H1 (cell line): ENCODE data around the gene WSCD2. TPM values are rescaled to one million over a fixed set of nuclear protein-coding genes. Genes with fewer than 3 reads are reported as not detected.

Experiments used
- CTCF ChIA-PET: fragments of 300-600 bp; sonication (Branson Sonifier 250); formaldehyde crosslinking; loops from one replicate; lab custom pipeline; 2021; ENCODE audit not compliant: partially characterized antibody; lab: Charles Lee
- POLR2A ChIA-PET: fragments of 300-600 bp; sonication (Branson Sonifier 250); formaldehyde crosslinking; loops from one replicate; lab custom pipeline; 2021; ENCODE audit warnings: inconsistent platforms; ENCODE audit not compliant: partially characterized antibody; lab: Charles Lee
- DNase-seq, 2 experiments: peaks; one replicate each; pipeline versions ENCODE4 v3.0.0 to v3.0.0-alpha.2; 2010 to 2022; ENCODE audit warnings: low spot score in 2 of 2, low read depth in 1 of 2, mixed read lengths in 1 of 2
- FAIRE-seq: peaks from 2 replicates; lab custom pipeline; 2011; peaks lifted over from hg19 to GRCh38; lab: Jason Lieb, UNC
- H2AFZ ChIP-seq: 2 replicates; pipeline ENCODE4 v1.8.1; 2012; ENCODE audit warnings: low read length, inconsistent platforms
- H2AK5ac ChIP-seq: 2 replicates; pipeline ENCODE4 v1.6.1; 2013; ENCODE audit warnings: low read depth, low read length
- H2BK120ac ChIP-seq: replicated peaks from 2 replicates; pipeline ENCODE3; 2013; ENCODE audit warnings: low read depth, low read length, inconsistent platforms
- H2BK12ac ChIP-seq: 2 replicates; pipeline ENCODE4 v1.6.1; 2013; ENCODE audit warnings: low read depth, low read length
- H2BK15ac ChIP-seq: 2 replicates; pipeline ENCODE4 v1.6.1; 2013; ENCODE audit warnings: low read length
- H2BK20ac ChIP-seq: 2 replicates; pipeline ENCODE4 v1.6.1; 2013; ENCODE audit warnings: low read length
- H2BK5ac ChIP-seq: 2 replicates; pipeline ENCODE4 v1.6.1; 2013; ENCODE audit warnings: low read depth, low read length
- H3K14ac ChIP-seq: 2 replicates; pipeline ENCODE4 v1.6.1; 2013; ENCODE audit warnings: inconsistent platforms; ENCODE audit not compliant: insufficient read length
- H3K18ac ChIP-seq: 2 replicates; pipeline ENCODE4 v1.6.1; 2013; ENCODE audit warnings: low read length; ENCODE audit errors: extremely low read depth
- H3K23ac ChIP-seq: 2 replicates; pipeline ENCODE4 v1.6.1; 2013; ENCODE audit warnings: inconsistent platforms; ENCODE audit not compliant: insufficient read length
- H3K23me2 ChIP-seq: 2 replicates; pipeline ENCODE4 v1.6.1; 2013; ENCODE audit warnings: low read depth, low read length
- H3K27ac ChIP-seq: 2 replicates; pipeline ENCODE4 v1.6.1; 2011; ENCODE audit warnings: low read depth, low read length, inconsistent platforms
- H3K27me3 ChIP-seq, 4 experiments: replicated peaks in 1 of 4; 1 replicate in 1 of 4; 2 replicates in 3 of 4; pipeline versions ENCODE4 v1.6.1 to v1.8.1; 2011 to 2013; ENCODE audit warnings: low read length in 3 of 4, mild to moderate bottlenecking in 3 of 4, inconsistent platforms in 2 of 4, mixed read lengths in 2 of 4, moderate library complexity in 1 of 4; ENCODE audit not compliant: control insufficient read depth in 3 of 4, insufficient read depth in 3 of 4; ENCODE audit errors: extremely low read depth in 1 of 4
- H3K36me3 ChIP-seq, 4 experiments: 2 replicates each; pipeline versions ENCODE4 v1.6.1 to v1.8.1; 2011 to 2013; ENCODE audit warnings: mild to moderate bottlenecking in 4 of 4, low read length in 3 of 4, moderate library complexity in 2 of 4, control low read depth in 1 of 4, inconsistent platforms in 1 of 4; ENCODE audit not compliant: insufficient read depth in 4 of 4, control insufficient read depth in 2 of 4
- H3K4ac ChIP-seq: replicated peaks from 2 replicates; pipeline ENCODE3; 2013; ENCODE audit warnings: low read length, low read depth, mixed read lengths, inconsistent platforms; ENCODE audit not compliant: insufficient read length
- H3K4me1 ChIP-seq, 4 experiments: replicated peaks in 1 of 4; 1 replicate in 1 of 4; 2 replicates in 3 of 4; pipeline versions ENCODE4 v1.6.1 to v1.8.1; 2011 to 2013; ENCODE audit warnings: low read length in 3 of 4, inconsistent platforms in 2 of 4, mixed read lengths in 1 of 4; ENCODE audit not compliant: insufficient read depth in 4 of 4, control insufficient read depth in 3 of 4
- H3K4me2 ChIP-seq, 2 experiments: 2 replicates each; pipeline versions ENCODE4 v1.6.1 to v1.8.1; 2011 to 2013; ENCODE audit warnings: low read depth in 2 of 2, low read length in 2 of 2, control low read depth in 1 of 2, inconsistent platforms in 1 of 2, mild to moderate bottlenecking in 1 of 2; ENCODE audit not compliant: insufficient read depth in 1 of 2
- H3K4me3 ChIP-seq, 4 experiments: fragments of 200-600, 300-600 bp in 1 of 4; sonication (generic), shearing (Covaris generic), sonication (Bioruptor Twin) in 1 of 4; 2 replicates each; pipeline versions ENCODE4 v1.5.1 to v1.8.1; 2011 to 2016; ENCODE audit warnings: low read length in 4 of 4, low read depth in 3 of 4, control low read depth in 2 of 4, inconsistent platforms in 2 of 4, mild to moderate bottlenecking in 2 of 4, mixed read lengths in 1 of 4, moderate library complexity in 1 of 4; ENCODE audit not compliant: insufficient read depth in 2 of 4; ENCODE audit errors: extremely low read depth in 1 of 4
- H3K56ac ChIP-seq: replicated peaks from 2 replicates; pipeline ENCODE3; 2013; ENCODE audit warnings: low read depth, mild to moderate bottlenecking, mixed read lengths, low read length, inconsistent platforms; ENCODE audit not compliant: insufficient read length
- H3K79me1 ChIP-seq: 2 replicates; pipeline ENCODE4 v1.6.1; 2013; ENCODE audit warnings: low read depth, low read length, control low read depth
- H3K79me2 ChIP-seq, 2 experiments: 2 replicates each; pipeline versions ENCODE4 v1.6.1 to v1.8.1; 2012 to 2013; ENCODE audit warnings: low read length in 2 of 2, mild to moderate bottlenecking in 2 of 2, inconsistent platforms in 1 of 2; ENCODE audit not compliant: insufficient read depth in 2 of 2, control insufficient read depth in 1 of 2
- H3K9ac ChIP-seq, 4 experiments: replicated peaks in 1 of 4; 1 replicate in 1 of 4; 2 replicates in 3 of 4; pipeline versions ENCODE4 v1.6.1 to v1.8.1; 2011 to 2013; ENCODE audit warnings: low read depth in 3 of 4, low read length in 3 of 4, control low read depth in 2 of 4, mild to moderate bottlenecking in 2 of 4, moderate library complexity in 2 of 4, inconsistent platforms in 1 of 4; ENCODE audit errors: extremely low read depth in 1 of 4
- H3K9me3 ChIP-seq, 2 experiments: 2 replicates each; pipeline versions ENCODE4 v1.6.1 to v1.8.1; 2012 to 2013; ENCODE audit warnings: mild to moderate bottlenecking in 2 of 2, moderate library complexity in 2 of 2, control low read depth in 1 of 2, inconsistent platforms in 1 of 2, low read depth in 1 of 2, low read length in 1 of 2, mixed read lengths in 1 of 2; ENCODE audit not compliant: insufficient read depth in 2 of 2
- H4K20me1 ChIP-seq, 2 experiments: replicated peaks in 1 of 2; 2 replicates each; pipeline versions ENCODE3 to v1.8.1; 2011 to 2013; ENCODE audit warnings: inconsistent platforms in 2 of 2, low read length in 2 of 2, mild to moderate bottlenecking in 1 of 2; ENCODE audit not compliant: insufficient read depth in 2 of 2, control insufficient read depth in 1 of 2
- H4K5ac ChIP-seq: 2 replicates; pipeline ENCODE4 v1.6.1; 2013; ENCODE audit warnings: low read length, low read depth, mixed read lengths, inconsistent platforms; ENCODE audit not compliant: insufficient read length
- H4K8ac ChIP-seq: 2 replicates; pipeline ENCODE4 v1.8.0; 2013; ENCODE audit warnings: mild to moderate bottlenecking, moderate library complexity, low read length, inconsistent platforms; ENCODE audit not compliant: insufficient read depth; ENCODE audit errors: extremely low read depth
- H4K91ac ChIP-seq: replicated peaks from 2 replicates; pipeline ENCODE3; 2013; ENCODE audit warnings: low read length, mixed read lengths, inconsistent platforms; ENCODE audit not compliant: insufficient read length
- ATF2 ChIP-seq: IDR thresholded peaks from 2 replicates; pipeline ENCODE4 v1.6.1; 2012; ENCODE audit warnings: low read length, inconsistent platforms
- CBX5 ChIP-seq: fragments of 300-800, 300-1000 bp; sonication (generic); IDR thresholded peaks from 2 replicates; pipeline ENCODE4 v1.7.1; 2016; ENCODE audit warnings: antibody characterized with exemption, low read length, low read depth
- GABPA ChIP-seq: IDR thresholded peaks from 2 replicates; pipeline ENCODE4 v1.6.1; 2011; ENCODE audit warnings: mild to moderate bottlenecking, low read length, moderate library complexity, borderline replicate concordance; ENCODE audit not compliant: insufficient read depth
- HDAC6 ChIP-seq: IDR thresholded peaks from one replicate; pipeline ENCODE4 v1.7.1; 2012; ENCODE audit warnings: low read depth, mild to moderate bottlenecking, inconsistent platforms, low read length, moderate library complexity
- JUN ChIP-seq: IDR thresholded peaks from 2 replicates; pipeline ENCODE4 v1.6.1; 2011; ENCODE audit warnings: low read depth, mild to moderate bottlenecking, improper control_type of control experiment, low read length
- KDM1A ChIP-seq: fragments of 200-600, 300-600 bp; sonication (generic); IDR thresholded peaks from 2 replicates; pipeline ENCODE4 v1.7.1; 2016; ENCODE audit warnings: mild to moderate bottlenecking, low read length, borderline replicate concordance
- POLR2AphosphoS5 ChIP-seq: IDR thresholded peaks from 2 replicates; pipeline ENCODE4 v1.6.1; 2011; ENCODE audit warnings: low read depth, low read length
- RFX5 ChIP-seq: IDR thresholded peaks from 2 replicates; pipeline ENCODE4 v1.6.1; 2011; ENCODE audit warnings: low read depth, low read length, improper control_type of control experiment, borderline replicate concordance
- SUZ12 ChIP-seq: fragments of 200-600 bp; sonication (generic); IDR thresholded peaks from 2 replicates; pipeline ENCODE4 v1.6.1; 2012; ENCODE audit warnings: mild to moderate bottlenecking, inconsistent platforms, low read length, moderate library complexity, mixed read lengths
- WGBS, 2 experiments: shearing (Covaris generic) in 1 of 2; methylation state at CpG; one replicate each; pipeline versions ENCODE4 v1.1.6 to v1.1.7; 2013 to 2015; ENCODE audit warnings: low lambda C conversion rate in 2 of 2, mixed read lengths in 2 of 2, inconsistent platforms in 1 of 2, low coverage in 1 of 2, missing lambda C conversion rate in 1 of 2; ENCODE audit not compliant: insufficient replicate concordance in 2 of 2, insufficient coverage in 1 of 2, insufficient read length in 1 of 2; ENCODE audit errors: extremely low coverage in 1 of 2, missing lambda C conversion rate in 1 of 2; 5-methylcytosine and 5-hydroxymethylcytosine counted together
- polyA plus RNA-seq, 7 experiments: library from polyadenylated mRNA; depleted of rRNA in 3 of 7; stranded (reverse) in 5 of 7; unstranded in 2 of 7; fragments of >200 nt in 5 of 7; fragments of 200-250 nt in 2 of 7; gene quantifications; 1 replicate in 5 of 7; 2 replicates in 1 of 7; 4 replicates in 1 of 7; pipeline versions ENCODE4 v1.2.1 to v1.2.3, GENCODE V29; 2011 to 2013; ENCODE audit warnings: missing spikeins in 2 of 7, mixed read lengths in 2 of 7
- total RNA-seq: library from RNA; stranded (reverse); fragmentation: NEBNext Ultra II Directional; extraction: Animal tissue kit (Norgen Biotek cat#: 25700); gene quantifications from 2 replicates; pipeline ENCODE4 v1.2.1, GENCODE V29; 2021

WSCD2 gene
- total and polyA plus RNA-seq, 2 of the 8 experiments (the other 6 are each of a cell fraction or from before 2014, with no cell fraction given): 1.3 to 2.2 TPM

- POLR2A ChIA-PET: no interaction called here
- H3K4me1 ChIP-seq: peaks cover 3 to 8% (median 6%) of the 10 kb centered on the region in 4 experiments; a peak in 5 of 7 replicates
- no peak overlapping the region for H3K9ac ChIP-seq
- no peak overlapping the region for H3K27ac ChIP-seq
- H4K5ac ChIP-seq: no peak overlapping the region
- no peak overlapping the region for H4K91ac ChIP-seq
- TF ChIP-seq GABPA (no peak), POLR2AphosphoS5 (no peak), JUN (no peak), HDAC6 (no peak), CBX5 (no peak), KDM1A (no peak), RFX5 (no peak), SUZ12 (no peak), ATF2 (no peak)
- H3K23me2 ChIP-seq: no peaks in the 10 kb centered on the region
- H3K23ac ChIP-seq: no peak overlapping the region
- CTCF ChIA-PET: interaction anchor here (1.0 to 8.5 kb wide), 4 partner anchors 10 to 356 kb away, joined by 3 to 64 read pairs (median 5); partner anchors contain the start of gene WSCD2
- FAIRE-seq: no peak
- no peaks in the 10 kb centered on the region for H3K9me3 ChIP-seq
- no peak overlapping the region for H2AFZ ChIP-seq
- H3K4me2 ChIP-seq: no peak overlapping the region
- H2BK20ac ChIP-seq: no peak overlapping the region
- H3K4me3 ChIP-seq: no peak overlapping the region
- no peak overlapping the region for H3K18ac ChIP-seq
- 77% methylated on average over 2 of the region's 2 CpGs; no CpG with 5 or more reads in 1 of the 2 experiments for WGBS, 2 experiments
- no peak overlapping the region for H3K14ac ChIP-seq
- no peak overlapping the region for H2BK5ac ChIP-seq
- no peak overlapping the region for H2BK120ac ChIP-seq
- H3K27me3 ChIP-seq: no peaks in the 10 kb centered on the region
- no peak overlapping the region for H2AK5ac ChIP-seq
- no peak overlapping the region for H3K56ac ChIP-seq
- no peaks in the 10 kb centered on the region for H3K36me3 ChIP-seq
- no peak overlapping the region for H3K4ac ChIP-seq
- no peaks in the 10 kb centered on the region for H3K79me2 ChIP-seq
- H2BK15ac ChIP-seq: no peak overlapping the region
- H4K20me1 ChIP-seq: no peaks in the 10 kb centered on the region
- DNase-seq: no peak
- no peak overlapping the region for H2BK12ac ChIP-seq
- H4K8ac ChIP-seq: no peak overlapping the region
- no peaks in the 10 kb centered on the region for H3K79me1 ChIP-seq
Observed at GRCh38 chr12:108139454-108139853, 10.4 kb downstream of the WSCD2 start.
